GM18508 (cell line): ENCODE results near the gene VAMP2.

Source experiments
- ATAC-seq: cut with Tn5 transposase; IDR thresholded peaks from one replicate; pipeline ENCODE4 v1.9.1; 2021; ENCODE audit warnings: moderate number of reproducible peaks; ENCODE audit not compliant: insufficient read depth, unreplicated experiment

The VAMP2 gene

GRCh38 chr17:8156246-8156992, 6.3 kb downstream of the VAMP2 start:
- ATAC-seq = peak; percentile 56

GRCh38 chr17:8155996-8156245, 6.8 kb downstream of the VAMP2 start:
- no peak for ATAC-seq

GRCh38 chr17:8155231-8155995, 7.3 kb downstream of the VAMP2 start:
- ATAC-seq = no peak

GRCh38 chr17:8154608-8155155, 8.1 kb downstream of the VAMP2 start:
- no peak for ATAC-seq

- no peak for ATAC-seq
Observed at GRCh38 chr17:8153957-8154607, 8.7 kb downstream of the VAMP2 start.

GRCh38 chr17:8153525-8153956, 9.2 kb downstream of the VAMP2 start:
- no peak for ATAC-seq

GRCh38 chr17:8153031-8153451, 9.7 kb downstream of the VAMP2 start:
- no peak for ATAC-seq

- no peak for ATAC-seq
Observed at GRCh38 chr17:8152112-8152775, 10.5 kb downstream of the VAMP2 start, which contains the start of gene PER1. Gene PER1 (minus strand): TSS chr17:8152404. CDS start chr17:8150706, 1,698 bp downstream.

GRCh38 chr17:8151641-8152111, 11.1 kb downstream of the VAMP2 start:
- no peak for ATAC-seq

- ATAC-seq = no peak
Observed at GRCh38 chr17:8151120-8151640, 11.6 kb downstream of the VAMP2 start.

GRCh38 chr17:8150194-8151119, 12.3 kb downstream of the VAMP2 start:
- no peak for ATAC-seq

- no peak for ATAC-seq
Observed at GRCh38 chr17:8149419-8150193, 13.1 kb downstream of the VAMP2 start.

- ATAC-seq = no peak
Observed at GRCh38 chr17:8148560-8148959, 14.2 kb downstream of the VAMP2 start.

- ATAC-seq = no peak
Observed at GRCh38 chr17:8147805-8148404, 14.8 kb downstream of the VAMP2 start.

- no peak for ATAC-seq
Observed at GRCh38 chr17:8147141-8147804, 15.5 kb downstream of the VAMP2 start.

- ATAC-seq = no peak
Observed at GRCh38 chr17:8146381-8147140, 16.2 kb downstream of the VAMP2 start.

GRCh38 chr17:8145811-8146210, 16.9 kb downstream of the VAMP2 start:
- ATAC-seq = no peak
